Breast epithelium (tissue), 4 donors: ENCODE data around the gene SERINC2. TPM values are rescaled to one million over a fixed set of nuclear protein-coding genes. Genes with fewer than 3 reads are reported as not detected.

Source experiments
- DNase-seq, 2 donors: peaks; one replicate each; pipeline ENCODE4 v3.0.0-alpha.2; 2019; ENCODE audit warnings: low spot score in 2 of 2
- H3K27ac ChIP-seq, 2 donors: fragments of 200-600 bp; sonication (generic) in 1 of 2; one replicate each; pipeline ENCODE4 v1.5.1; 2016 to 2019; ENCODE audit warnings: mild to moderate bottlenecking in 1 of 2
- H3K27me3 ChIP-seq, 2 donors: fragments of 200-600 bp; sonication (generic) in 1 of 2; one replicate each; pipeline versions ENCODE4 v1.5.1 to v1.6.0; 2017 to 2019; ENCODE audit warnings: control low read depth in 1 of 2, mild to moderate bottlenecking in 1 of 2
- H3K36me3 ChIP-seq: fragments of 200-600 bp; one replicate; pipeline ENCODE4 v1.5.1; 2019
- H3K4me1 ChIP-seq, 2 donors: fragments of 200-600 bp; sonication (generic); one replicate each; pipeline ENCODE4 v1.5.1; 2016 to 2019; ENCODE audit warnings: control low read depth in 1 of 2
- H3K4me3 ChIP-seq, 3 donors: fragments of 200-600 bp; sonication (generic); 1 replicate in 2 of 3; 2 replicates in 1 of 3; pipeline ENCODE4 v1.5.1; 2016 to 2019; ENCODE audit warnings: mild to moderate bottlenecking in 3 of 3, moderate library complexity in 2 of 3
- H3K9me3 ChIP-seq, 2 donors: fragments of 200-600 bp; sonication (generic) in 1 of 2; one replicate each; pipeline ENCODE4 v1.5.1; 2016 to 2019; ENCODE audit warnings: control low read depth in 1 of 2
- CTCF ChIP-seq, 3 donors: fragments of 450-650 bp; IDR thresholded peaks; one replicate each; pipeline ENCODE4 v1.5.1; 2016 to 2017; ENCODE audit warnings: antibody characterized with exemption in 3 of 3, mild to moderate bottlenecking in 3 of 3, moderate library complexity in 3 of 3
- POLR2A ChIP-seq: fragments of 450-650 bp; IDR thresholded peaks from one replicate; pipeline ENCODE4 v1.6.1; 2016; ENCODE audit warnings: antibody characterized with exemption, mild to moderate bottlenecking, moderate library complexity
- POLR2AphosphoS5 ChIP-seq, 3 donors: sonication (generic); formaldehyde crosslinking; IDR thresholded peaks; one replicate each; pipeline ENCODE4 v1.6.1; 2017; ENCODE audit warnings: antibody characterized with exemption in 3 of 3
- intact Hi-C: fragments of 100-400 bp; cut with DNase I; formaldehyde crosslinking; loops from one replicate; pipeline ENCODE4 v1.15.1; 2023; ENCODE audit warnings: low total_unique reads
- total RNA-seq, 3 donors: library from RNA; depleted of rRNA; stranded (reverse); fragments of >200 nt; gene quantifications; one replicate each; pipeline ENCODE4 v1.1.0, GENCODE V29; 2016

The SERINC2 gene
- total RNA-seq, 3 donors from 2014 or later = 10.4 to 50.6 (median 30.5) TPM

DNA sequence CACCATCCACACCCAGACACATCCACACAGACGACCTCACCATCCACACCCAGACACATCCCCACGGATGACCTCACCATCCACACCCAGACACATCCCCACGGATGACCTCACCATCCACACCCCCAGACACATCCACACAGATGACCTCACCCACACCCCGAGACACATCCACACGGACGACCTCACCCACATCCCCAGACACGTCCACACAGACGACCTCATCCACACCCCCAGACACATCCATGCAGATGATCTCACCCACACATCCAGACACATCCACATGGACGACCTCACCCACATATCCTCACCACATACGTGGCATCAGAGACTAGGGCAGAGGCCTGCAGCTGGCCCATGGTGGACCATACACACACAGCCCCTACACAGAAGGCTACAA is 25.4 kb upstream of the SERINC2 start:
- no peaks in the 10 kb centered on the region for H3K27me3 ChIP-seq
- intact Hi-C loops = no loop called here
- no peak overlapping the region for H3K27ac ChIP-seq
- H3K4me3 ChIP-seq = no peak overlapping the region
- TF ChIP-seq POLR2A (no peak), POLR2AphosphoS5 (IDR thresholded peaks at IDR 0.05) (no peak), CTCF (IDR thresholded peaks at IDR 0.05) (no peak)
- no peaks in the 10 kb centered on the region for H3K36me3 ChIP-seq
- no peak for DNase-seq
- no peaks in the 10 kb centered on the region for H3K4me1 ChIP-seq
- H3K9me3 ChIP-seq = no peaks in the 10 kb centered on the region

GRCh38 chr1:31389616-31390015 is 23.4 kb upstream of the SERINC2 start:
- H3K9me3 ChIP-seq = no peaks in the 10 kb centered on the region
- no peak for DNase-seq
- peak overlapping the region in 1 of 2 donors; percentile 77 for H3K27ac ChIP-seq
- TF ChIP-seq CTCF (IDR thresholded peaks at IDR 0.05) = no peak
- no peak for TF ChIP-seq POLR2A
- no peak for TF ChIP-seq POLR2AphosphoS5 (IDR thresholded peaks at IDR 0.05)
- intact Hi-C loops = no loop called here
- H3K4me3 ChIP-seq = no peak overlapping the region
- H3K4me1 ChIP-seq = peaks cover 0 to 3% of the 10 kb centered on the region in 2 donors
- H3K27me3 ChIP-seq = no peaks in the 10 kb centered on the region
- H3K36me3 ChIP-seq = no peaks in the 10 kb centered on the region

- Histone ChIP-seq H3K4me1 (peaks cover 0 to 7% of the 10 kb centered on the region in 2 donors), H3K36me3 (no peaks in the 10 kb centered on the region), H3K4me3 (no peak overlapping the region), H3K27me3 (no peaks in the 10 kb centered on the region), H3K27ac (peak overlapping the region; percentile 30 to 77), H3K9me3 (no peaks in the 10 kb centered on the region)
- TF ChIP-seq POLR2AphosphoS5 (IDR thresholded peaks at IDR 0.05) (no peak), POLR2A (no peak), CTCF (IDR thresholded peaks at IDR 0.05) (no peak)
- intact Hi-C loops = no loop called here
- peak; percentile 66 to 67 for DNase-seq
Observed at GRCh38 chr1:31390071-31390470, 22.9 kb upstream of the SERINC2 start.

DNA sequence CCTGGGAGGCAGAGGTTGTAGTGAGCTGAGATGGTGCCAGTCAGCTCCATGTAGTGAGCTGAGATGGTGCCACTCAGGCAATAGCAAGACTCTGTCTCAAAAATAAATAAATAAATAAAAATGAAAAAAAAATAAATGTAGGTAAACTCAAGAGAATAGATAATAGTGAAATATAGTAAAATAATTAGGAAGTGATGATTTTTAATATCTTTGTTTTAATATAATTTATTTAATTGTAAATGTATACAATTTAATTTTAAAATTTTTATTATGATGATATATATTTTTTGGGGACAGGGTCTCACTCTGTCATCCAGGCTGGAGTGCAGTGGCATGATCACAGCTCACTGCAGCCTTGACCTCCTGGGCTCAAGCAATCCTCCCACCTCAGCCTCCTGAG is 19.6 kb upstream of the SERINC2 start:
- Histone ChIP-seq H3K4me1 (peaks cover 0 to 7% of the 10 kb centered on the region in 2 donors), H3K36me3 (no peaks in the 10 kb centered on the region), H3K9me3 (no peaks in the 10 kb centered on the region), H3K4me3 (no peak overlapping the region), H3K27me3 (no peaks in the 10 kb centered on the region), H3K27ac (no peak overlapping the region)
- intact Hi-C loops = no loop called here
- DNase-seq = no peak
- TF ChIP-seq POLR2A (no peak), POLR2AphosphoS5 (IDR thresholded peaks at IDR 0.05) (no peak), CTCF (IDR thresholded peaks at IDR 0.05) (no peak)

DNA sequence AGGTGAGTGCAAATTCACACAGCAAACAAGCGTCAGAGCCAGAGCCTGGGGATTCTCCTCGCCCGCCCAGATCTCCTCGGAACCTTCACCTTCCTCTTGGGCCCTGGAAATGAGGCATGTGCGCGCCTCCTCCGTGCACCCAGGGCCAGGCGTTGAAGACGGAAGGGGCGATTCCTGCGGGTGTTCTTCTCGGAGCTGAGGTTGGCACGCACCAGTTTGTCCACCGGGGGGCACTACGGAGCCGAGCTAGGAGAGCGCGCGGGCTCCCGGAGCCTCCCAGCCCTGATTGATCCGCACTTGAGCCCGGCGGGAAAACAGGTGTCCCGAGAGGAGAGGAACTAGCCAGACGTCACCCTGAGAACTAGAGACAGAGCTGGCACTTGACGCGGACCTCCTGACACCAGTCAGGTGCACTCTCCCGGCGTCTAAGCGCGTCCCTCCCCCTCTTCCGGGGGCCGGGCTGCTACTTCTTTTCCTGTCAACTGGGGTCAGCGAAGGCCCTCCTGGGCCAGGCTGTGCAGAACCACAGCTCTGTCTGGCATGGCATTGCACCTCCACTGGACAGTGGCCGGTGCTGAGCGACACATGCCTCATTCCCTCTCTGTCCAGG is 18.3 kb upstream of the SERINC2 start:
- intact Hi-C loops = no loop called here
- no peaks in the 10 kb centered on the region for H3K36me3 ChIP-seq
- H3K27me3 ChIP-seq = no peaks in the 10 kb centered on the region
- TF ChIP-seq POLR2A (no peak), CTCF (IDR thresholded peaks at IDR 0.05) (peak; percentile 42 to 92 (median 89)), POLR2AphosphoS5 (IDR thresholded peaks at IDR 0.05) (peak in 1 of 3 donors; percentile 41)
- peaks cover 0 to 7% of the 10 kb centered on the region in 2 donors for H3K4me1 ChIP-seq
- H3K27ac ChIP-seq = peak overlapping the region; percentile 26 to 48
- H3K9me3 ChIP-seq = no peaks in the 10 kb centered on the region
- H3K4me3 ChIP-seq = peak overlapping the region; percentile 28 to 60 (median 35)
- peak; percentile 88 to 91 for DNase-seq
